Cerebellar nuclear complex (tissue), 1 donor: ENCODE data around the gene G6PC3.
"Not testable (repeated sequence)": the region's sequence is repeated elsewhere in the genome, so short reads cannot be mapped to it uniquely, and the experiment has no call there.

Experiments
- DNase-seq, 2 experiments: peaks; one replicate each; lab custom pipeline; 2025; lab: John Stamatoyannopoulos, UW

Gene G6PC3

DNA sequence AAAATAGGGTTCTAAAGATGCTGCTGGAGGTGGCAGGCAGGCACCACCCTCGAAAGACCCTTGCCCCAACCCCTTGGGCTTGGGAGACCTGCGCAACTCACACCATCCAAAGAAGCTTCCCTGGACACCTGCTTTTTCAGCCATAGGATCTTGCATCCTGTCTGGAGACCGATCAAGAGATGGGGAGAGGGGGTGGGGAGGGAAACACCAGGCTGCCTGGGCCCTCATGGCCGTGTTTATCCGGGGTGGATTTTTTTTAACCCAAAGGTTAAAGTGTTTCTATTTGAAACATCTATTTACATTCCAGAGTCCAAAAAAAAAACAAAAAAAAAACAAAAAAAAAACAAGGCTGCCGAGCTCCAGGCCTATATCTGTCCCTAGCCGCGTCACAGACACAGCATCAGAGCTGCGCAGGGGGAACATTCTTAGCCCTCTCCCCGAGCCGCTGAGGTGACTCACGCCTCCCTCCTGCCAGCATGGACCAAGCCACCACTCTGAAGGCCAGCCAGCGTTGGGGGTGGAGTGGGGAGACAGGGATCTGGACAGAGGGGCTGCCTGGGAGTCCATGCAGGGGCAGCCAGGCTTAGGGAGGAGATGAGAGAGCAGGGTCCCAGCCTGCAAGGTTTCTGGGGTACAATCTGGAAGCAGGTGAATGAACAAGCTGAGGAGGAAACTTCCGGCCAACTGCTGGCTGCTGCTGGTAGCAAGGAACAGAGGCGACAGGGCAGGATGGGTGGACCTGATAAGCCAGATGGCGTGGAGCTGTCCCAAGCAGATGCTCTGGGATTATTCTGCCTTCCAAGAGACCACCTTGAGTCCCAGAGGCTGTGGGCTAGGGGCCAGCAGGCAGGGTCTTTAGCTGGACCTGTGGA, 38.1 kb downstream of the G6PC3 start:
- DNase-seq, result no peak

DNA sequence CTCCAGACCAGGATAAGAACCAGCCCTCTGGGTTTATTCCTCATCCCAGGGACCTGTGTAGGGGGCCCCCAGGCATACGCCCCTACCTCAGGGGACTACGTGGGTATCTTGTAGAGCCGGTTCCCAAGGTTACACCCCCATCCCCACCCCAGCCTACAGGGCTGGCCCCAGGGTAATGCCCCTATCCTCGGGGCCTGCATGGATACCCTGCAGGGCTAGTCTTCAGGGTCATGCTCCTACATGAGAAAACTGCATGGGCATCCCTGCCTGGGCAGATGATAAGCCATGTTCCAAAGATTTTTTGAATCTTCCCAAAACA, 38.7 kb downstream of the G6PC3 start:
- DNase-seq, result no peak

DNA sequence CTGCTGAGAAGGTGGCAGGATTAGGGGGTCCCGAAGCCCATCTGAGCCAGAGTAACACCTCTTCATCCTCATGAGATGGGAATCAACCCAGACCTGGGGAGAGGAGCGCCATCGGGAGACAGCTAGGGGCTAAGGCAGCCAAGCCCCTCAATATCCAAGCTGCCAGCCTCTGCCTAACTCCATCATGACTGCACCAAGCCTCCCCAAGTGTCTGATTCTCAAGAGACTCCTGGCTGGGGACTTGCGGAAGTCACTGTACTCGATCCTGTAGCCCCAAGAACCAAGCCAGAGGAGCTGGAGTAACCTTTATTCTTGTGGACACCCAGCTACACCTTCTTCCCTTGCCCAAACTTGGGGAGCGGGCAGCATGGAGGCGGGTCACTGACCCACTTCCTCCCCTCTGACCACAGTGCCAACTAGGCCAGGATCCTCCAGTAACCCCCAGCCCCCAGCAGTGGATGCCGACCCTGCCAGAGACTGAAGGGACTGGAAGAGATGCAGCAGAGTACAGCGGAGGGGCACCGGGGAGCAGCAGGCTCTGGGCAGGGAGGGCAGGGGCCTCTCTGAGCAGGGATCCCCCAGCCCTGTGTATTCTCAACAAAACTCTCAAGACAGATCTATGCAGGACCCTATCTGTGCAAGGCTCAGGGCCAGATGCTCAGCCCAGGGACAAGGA, 39.6 kb downstream of the G6PC3 start:
- DNase-seq, result no peak

DNA sequence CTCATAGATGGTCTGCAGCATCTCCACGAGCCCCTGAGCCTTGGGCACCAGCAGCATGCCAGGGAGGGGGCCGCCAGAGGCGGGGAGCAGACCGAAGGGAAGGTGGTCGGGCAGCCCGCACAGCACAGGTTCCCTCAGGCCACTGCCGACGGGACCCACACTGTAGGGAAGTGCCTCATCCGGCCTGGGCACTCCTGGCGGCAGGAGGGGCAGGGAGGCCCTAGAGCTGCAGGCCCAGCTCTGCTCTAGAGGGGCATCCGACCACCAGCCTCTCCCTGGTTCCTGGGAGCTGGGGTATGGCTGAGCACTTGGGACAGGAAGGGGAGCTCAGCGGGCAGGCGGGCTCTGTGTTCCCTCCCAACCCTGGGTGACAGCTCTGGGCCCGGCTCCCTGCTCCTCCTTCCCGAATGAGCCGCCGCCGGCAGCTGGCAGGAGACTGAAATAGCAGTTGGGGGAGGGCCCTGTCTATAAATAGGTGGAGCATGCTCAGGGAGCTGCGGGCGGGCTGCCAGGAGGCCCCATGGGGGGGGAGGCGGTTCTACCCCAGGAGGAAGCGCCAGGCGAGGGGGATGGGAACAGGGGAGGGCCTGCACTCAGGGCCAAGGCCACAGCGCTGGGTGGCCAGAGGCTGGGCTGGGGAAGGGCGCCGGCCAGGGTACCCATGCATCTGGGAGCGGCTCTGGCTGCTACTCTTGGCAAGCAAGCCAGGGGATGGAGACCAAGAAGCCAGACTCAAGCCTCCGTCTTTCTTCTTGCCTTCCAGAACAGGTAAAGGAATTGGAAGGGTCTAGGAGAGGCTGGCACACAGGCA, 40.5 kb downstream of the G6PC3 start:
- peak; percentile 51 to 67 for DNase-seq

DNA sequence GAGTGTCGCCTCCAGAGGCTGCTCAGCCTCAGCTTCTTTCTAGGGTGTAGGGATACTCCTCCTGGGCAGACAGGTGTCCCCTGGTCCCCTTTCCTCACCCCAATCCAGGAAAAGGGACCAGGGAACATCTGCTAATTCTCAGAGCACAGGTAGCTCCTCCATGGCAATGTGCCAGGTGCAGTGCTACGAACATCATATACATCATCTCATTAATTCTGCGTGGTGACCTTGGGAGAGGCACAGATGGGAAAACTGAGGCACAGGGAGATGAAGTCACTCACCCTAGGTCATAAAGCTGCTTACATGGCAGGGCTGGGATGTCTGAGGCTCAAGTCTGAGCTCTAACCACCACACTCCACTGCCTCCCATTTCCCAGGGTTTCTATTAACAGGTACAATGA, 41.2 kb downstream of the G6PC3 start:
- no peak for DNase-seq

DNA sequence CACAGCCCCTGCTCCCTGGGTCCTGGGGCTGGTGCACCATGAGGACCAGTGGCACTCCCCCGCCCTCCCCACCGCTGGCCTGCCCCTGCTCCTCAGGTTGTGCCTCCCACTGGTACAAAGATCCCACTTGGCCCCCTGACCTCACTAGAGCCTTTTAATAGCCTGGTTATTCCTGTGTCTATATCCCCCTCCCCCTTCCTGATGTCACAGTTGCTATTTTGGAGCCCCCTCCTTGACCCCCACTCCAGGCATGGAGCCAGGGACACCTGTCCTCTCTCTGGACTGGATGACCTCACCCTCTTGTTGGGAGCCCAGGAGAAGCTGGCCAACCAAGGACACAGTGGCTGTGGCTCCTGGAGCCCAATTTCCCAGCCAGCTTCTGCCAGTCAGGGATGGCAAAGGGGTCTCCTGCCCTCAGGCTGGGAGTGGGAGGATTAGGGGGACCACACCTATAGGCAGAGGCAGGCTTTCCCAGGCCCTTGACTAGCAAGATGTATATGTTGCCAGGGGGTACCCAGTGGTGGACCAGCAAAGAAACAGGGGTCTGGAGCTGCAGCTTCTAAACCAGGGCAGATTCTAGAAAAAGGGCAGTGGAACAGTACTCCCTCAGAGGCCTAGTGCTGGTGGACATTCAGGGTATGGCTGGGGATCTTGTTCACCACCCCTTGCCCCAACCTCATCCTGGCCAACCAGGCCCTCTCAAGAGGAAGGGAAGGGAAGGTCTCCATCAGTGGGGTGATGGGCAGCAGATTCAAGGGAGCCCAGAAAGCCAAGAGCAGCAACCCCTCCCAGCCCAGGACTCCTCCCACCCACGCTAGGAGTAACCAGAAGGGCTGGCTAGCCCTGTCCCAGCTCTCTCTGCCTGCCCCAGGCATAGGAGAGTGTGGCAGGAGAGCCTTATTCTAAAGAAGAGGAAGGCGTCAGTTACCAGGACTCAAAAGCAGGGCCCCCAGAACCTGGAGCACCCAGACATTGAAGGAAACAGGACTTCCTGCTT, 42.0 kb downstream of the G6PC3 start:
- DNase-seq, result no peak

DNA sequence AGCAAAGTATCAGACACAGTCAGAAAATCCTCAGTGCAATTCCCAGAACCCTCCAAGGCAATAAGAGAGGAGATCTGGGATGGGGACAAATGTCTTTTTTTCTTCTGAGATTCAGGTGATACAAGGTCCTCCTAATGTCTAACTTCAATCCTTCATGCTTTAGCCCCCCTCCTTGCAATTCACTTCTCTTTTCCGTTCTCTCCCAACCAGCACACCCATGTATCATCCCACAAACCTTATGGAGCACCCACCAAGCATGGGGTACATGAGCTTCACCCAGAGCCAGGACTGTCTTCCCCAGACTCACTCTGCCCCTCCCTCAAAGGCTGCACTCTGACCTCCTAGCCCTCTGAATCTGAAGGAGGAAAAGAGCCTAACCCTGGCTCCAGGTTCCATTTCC, 42.8 kb downstream of the G6PC3 start:
- no peak for DNase-seq

DNA sequence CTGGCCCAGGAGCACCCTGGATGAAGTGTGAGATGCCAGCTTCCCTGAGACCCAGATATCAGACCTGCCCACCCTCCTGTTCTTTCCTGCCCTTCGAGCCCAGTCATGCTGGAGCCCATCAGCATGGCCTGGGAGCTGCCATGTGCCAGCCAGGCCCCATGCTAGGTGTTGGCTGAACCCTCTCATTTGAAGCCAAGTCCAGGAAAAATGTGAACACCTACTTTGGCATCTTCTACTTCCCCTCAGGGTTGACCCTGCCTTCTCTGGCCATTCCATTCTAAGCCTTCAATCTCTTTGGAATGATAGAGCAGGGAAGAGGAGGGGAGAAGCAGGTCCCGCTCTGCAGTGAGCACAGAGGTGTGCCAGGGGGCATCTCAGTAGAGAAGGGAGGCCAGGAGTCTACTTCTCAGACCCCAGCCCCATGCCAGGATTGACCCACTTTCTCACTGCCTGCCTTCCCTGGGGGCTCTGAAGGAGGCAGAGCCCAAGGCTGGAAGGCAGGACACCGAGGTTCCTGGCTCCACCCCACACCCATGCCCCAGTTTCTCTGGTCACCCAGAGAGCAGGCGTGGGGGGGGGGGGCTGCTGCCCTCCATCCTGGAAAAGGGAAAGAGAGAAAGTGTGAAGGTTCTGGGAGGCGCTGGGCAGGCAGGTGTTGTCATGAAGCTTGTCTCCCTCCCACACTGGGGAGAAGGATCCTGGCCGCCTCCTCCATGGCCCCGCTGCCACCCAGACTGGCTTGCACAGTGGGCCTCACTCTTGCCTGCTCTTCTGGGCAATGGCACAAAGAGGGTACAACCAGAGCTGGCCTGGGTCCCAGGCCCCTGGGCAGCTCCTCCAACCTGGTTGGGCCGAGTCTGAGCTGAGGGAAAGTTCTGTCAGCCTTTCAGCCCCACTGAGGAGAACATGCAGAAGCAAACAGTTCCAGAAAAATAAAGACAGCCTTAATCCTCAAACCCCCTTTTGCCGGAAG, 43.6 kb downstream of the G6PC3 start:
- no peak for DNase-seq

DNA sequence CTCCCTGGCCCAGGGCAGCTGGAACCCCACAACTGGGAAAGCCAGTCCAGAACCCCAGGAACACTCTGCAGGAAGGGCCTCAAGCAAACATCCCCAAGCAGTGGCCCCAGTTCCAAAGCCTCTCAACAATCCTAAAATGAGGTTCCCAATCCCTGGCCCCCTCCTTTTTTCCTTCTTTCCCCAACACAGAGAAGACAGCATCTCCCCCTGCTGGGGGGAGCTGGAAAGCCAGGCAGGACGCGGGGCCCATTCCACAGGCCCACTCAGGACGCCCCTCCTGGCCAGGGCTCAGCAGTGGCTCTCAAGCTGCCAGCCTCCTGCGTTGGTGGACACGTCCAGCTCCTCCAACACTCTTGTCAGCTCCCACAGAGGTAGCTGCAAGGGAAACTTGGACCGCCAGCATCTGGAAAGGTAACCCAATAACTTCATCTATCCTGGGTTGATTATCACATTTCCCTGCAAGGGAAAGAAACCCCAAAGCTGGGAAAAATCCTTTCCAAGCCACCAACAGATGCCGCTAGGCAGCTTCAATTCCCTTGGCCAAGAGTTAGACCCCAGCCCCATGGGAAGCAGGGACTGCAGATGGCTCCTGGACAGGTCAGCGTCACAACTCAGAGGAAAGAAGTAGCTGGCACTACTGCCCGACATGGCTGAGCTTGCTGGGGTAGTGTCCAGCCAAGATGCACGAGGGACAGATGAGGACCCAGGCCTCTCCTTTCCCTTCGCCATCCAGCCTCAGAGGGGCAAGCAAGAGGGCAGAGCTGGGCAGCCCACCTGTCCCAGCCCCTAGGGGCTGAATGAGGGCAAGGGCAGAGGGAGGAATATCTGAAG, 45.3 kb downstream of the G6PC3 start:
- DNase-seq, result no peak

DNA sequence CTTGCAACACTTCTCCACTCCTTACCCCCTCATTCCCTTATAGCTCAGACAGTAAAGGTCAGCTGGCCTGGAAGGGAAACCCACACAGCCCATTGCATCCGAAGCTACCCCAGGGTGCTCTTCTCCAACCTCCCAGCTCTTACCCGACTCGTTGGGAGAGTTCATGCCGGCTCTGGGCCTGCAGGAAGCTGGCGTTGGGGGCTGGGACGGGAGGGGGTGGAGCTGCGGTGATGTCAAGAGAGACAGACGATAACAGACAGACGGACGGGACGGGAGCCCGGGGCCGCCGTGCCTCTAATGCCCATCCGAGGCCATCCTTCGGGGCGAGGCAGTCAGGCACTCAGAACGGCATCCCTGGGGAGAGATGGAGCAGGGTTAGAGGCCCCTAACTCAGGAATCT, 46.8 kb downstream of the G6PC3 start:
- no peak for DNase-seq

DNA sequence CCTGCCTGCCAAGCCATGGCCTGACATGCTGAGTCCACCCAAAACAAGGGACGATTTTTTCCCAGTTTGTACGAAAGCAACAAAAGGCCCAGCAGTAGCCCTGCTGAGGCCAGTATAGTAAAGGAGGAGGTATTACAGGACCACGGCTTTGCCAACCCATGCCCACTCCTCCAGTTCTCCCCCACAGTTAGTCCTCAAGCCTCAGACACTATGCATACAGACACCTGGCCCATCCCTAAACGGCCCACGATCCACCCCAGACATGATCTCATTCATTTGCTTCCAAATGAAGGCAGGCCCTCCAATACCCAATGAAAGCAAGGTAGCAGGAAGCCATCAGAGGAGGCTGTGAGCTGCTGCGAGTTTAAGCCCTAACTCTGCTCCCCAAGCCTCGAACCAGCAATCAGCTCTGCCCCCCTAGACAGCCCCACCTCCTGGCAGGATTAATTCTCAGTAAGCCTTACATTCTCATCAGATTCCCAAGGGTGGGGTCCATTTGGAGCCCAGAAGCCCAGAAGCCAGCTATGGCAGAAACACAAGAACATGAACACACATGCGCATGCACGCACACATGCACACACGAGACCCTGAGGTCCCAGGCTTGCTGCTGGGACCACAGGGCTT, 48.0 kb downstream of the G6PC3 start:
- DNase-seq, result no peak

DNA sequence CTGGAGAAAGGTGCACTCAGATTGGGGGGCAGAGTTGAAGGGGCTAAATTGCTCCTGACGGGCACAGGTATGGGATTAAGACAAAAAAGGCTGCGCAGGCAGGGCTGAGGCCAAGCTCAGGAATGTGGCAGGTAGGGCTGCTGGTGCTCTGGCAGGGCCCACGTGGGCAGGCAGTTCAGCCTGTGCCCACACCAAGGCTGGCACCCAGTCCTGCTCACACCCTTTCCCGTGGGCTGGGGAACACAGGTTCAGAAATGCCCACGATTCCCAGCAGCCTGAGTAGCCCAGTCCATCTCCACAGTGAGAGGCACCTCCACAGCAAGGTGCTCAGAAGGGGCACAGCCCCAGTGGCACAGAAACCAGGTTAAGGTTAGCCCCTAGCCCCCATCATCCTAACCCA, 48.5 kb downstream of the G6PC3 start:
- DNase-seq, result no peak

DNA sequence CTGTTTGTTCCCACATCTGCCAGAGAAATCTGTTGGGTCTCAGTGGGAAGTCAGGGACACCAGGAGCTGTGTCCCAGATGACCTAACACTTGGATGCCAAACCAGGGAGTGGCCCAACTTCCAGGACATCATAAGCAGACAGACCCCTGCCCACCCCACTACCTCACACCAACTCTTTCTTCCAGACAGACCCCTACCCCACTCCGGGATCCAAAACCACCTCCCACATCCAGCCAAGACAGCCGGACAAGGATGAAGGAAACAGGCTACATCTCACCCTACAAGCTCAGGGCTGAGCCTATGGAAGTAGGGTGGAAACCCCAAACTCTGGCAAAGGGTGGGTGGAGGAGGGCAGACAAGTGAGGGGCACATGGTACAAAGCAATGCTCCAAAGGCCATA, 49.3 kb downstream of the G6PC3 start:
- DNase-seq, result no peak

DNA sequence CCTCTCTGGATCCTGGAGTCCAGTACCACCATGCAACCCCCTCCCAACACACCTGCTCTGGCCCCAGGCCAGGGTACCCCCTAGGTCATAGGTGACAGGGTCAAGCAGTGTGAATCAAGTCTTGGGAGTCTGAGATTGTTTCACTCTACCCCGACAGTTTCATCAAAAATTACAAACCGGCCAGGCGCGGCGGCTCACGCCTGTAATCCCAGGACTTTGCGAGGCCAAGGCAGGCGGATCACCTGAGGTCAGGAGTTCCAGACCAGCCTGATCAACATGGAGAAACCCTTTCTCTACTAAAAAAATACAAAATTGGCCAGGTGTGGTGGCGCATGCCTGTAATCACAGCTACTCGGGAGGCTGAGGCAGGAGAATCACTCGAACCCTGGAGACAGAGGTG, 49.7 kb downstream of the G6PC3 start:
- DNase-seq, result not testable (repeated sequence)

DNA sequence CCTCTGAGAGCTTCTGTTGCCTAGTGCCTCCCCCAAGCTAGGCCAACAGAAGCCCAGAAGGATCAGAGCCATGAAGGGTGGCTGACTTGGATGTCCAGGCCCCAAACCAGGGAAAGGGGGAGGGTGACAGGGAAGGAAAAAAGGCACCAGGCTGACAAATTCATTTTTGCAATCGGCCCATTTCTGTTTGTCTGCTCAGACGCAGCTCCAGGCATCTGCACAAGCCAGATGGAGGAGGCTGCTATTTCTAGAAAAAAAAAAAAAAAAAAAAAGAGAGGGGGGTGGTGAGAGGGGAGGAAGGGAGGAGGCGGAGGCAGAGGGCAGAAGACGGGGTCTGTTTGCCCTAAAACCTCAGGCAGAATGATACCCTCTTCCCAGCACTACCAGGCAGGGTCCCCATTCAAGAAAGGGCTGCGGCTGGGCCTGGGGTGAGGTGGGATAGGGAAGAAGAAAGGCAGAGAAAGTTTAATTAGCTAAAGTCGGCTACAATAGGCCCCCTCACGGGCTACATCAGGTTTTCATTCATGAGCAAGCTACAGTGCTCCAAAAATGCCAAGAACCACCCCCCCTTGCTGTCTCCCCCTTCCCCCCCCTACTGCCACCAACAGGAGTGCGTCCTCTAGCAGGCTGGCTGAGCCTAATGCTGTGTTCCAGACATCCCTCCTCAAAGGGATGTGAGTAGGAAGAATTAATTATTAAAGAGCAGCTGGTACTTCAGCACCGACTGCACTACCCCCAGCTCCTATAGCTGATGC, 50.5 kb downstream of the G6PC3 start:
- no peak for DNase-seq

DNA sequence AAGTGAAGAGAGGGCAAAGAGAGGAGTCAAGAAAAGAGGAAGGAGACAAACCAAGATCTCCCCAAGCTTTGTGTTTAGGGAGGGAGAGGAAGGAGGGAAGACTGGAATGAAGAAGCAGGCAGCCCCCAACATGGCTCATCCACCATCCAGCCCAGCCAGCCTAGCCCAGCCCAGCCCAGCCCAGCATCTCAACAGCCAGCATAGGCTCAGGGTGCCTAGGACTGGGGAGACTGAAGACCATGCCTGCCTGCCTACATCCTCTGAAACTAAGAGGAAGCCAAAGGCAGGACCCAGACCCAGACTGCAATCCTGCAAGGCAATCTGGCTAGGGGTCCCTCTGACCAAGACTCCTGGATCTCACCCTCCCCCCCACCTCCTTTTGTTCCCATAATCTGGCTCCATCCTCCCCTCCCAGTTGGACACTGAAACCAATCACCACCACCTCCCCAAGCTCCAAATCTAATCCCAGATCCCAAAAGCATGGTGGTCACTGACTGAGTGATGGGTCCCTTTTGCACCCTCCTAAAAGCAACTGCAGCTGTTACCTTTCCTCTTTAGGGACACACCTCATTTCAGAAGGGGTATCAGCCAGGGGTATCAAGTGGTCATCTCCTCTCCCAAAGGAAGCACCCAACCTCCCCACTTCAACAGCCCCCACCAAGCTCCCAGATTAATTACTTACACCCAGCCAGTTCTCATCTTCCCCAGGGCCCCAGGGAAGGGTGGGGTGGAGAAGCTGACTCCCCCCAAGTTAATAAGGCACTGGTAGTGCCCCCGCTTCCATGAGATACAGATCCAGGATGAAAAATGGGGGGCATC, 51.7 kb downstream of the G6PC3 start:
- DNase-seq, result no peak

DNA sequence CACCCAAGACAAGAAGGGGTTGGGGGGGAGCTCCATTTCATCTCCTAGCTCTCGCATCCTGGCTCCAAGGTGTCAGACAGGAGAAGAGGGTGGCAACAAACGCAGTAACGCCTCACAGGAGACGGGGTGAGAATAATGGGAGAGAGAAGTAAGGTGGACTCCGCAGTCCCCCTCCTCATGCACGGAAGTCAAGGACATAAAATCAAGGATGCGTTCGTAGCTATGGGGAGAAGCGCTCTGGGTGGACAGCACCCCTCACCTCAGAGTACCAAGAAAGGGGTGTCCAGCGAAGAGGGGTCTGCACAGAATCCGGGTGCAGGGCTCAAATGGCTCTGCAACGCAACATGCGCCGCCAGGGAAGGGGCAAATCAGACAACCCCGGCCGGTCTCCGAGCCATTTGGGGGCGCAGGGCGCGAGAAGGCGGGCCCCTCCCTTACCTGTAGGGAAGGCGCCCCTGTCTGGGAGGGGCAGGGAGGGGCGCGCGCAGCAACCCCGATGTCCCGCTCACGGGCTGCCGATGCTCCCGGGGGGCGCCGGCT, 52.4 kb downstream of the G6PC3 start:
- DNase-seq, result no peak
